Pancreas (tissue), 10 donors: ENCODE data around the gene DPP8. TPM values are rescaled to one million over a fixed set of nuclear protein-coding genes. Genes with fewer than 3 reads are reported as not detected.

Source experiments
- ATAC-seq, 4 donors: fragments of 200-7000 bp; cut with Tn5 transposase; one replicate each; pipeline versions ENCODE4 v1.8.0 to v1.9.1; 2020; ENCODE audit warnings: mild to moderate bottlenecking in 4 of 4, moderate library complexity in 4 of 4
- DNase-seq, 6 donors: peaks; one replicate each; pipeline ENCODE4 v3.0.0-alpha.2; 2020
- FAIRE-seq: peaks from 2 replicates; lab custom pipeline; 2012; peaks lifted over from hg19 to GRCh38; lab: Jason Lieb, UNC
- H3K27ac ChIP-seq, 4 donors: fragments of 200-600 bp; sonication (generic); 1 replicate in 3 of 4; 2 replicates in 1 of 4; pipeline versions ENCODE4 v1.5.0 to v1.8.0; 2020
- H3K27me3 ChIP-seq, 4 donors: fragments of 200-600 bp; one replicate each; pipeline ENCODE4 v1.8.0; 2021
- H3K36me3 ChIP-seq, 3 donors: fragments of 200-600 bp; sonication (generic) in 1 of 3; one replicate each; pipeline versions ENCODE4 v1.5.0 to v1.8.0; 2020 to 2021
- H3K4me1 ChIP-seq, 3 donors: fragments of 200-600 bp; one replicate each; pipeline ENCODE4 v1.8.0; 2021
- H3K4me3 ChIP-seq, 4 donors: fragments of 200-600 bp; sonication (generic) in 2 of 4; one replicate each; pipeline versions ENCODE4 v1.5.0 to v1.8.0; 2020 to 2021
- H3K9me3 ChIP-seq, 4 donors: fragments of 200-600 bp; one replicate each; pipeline ENCODE4 v1.8.0; 2021
- WGBS, 2 donors: extraction: QIAGEN DNeasy Blood & Tissue Kit; methylation state at CpG; one replicate each; pipeline ENCODE4 v1.1.7; 2013; 5-methylcytosine and 5-hydroxymethylcytosine counted together
- intact Hi-C, 3 donors: fragments of 100-400 bp; cut with DNase I; formaldehyde crosslinking; loops; one replicate each; pipeline versions ENCODE4 v1.11.1 to v1.14.2; 2022
- polyA plus RNA-seq, 2 donors: library from polyadenylated mRNA; stranded (reverse); fragments of 200-250 nt; gene quantifications; one replicate each; pipeline ENCODE4 v1.2.3, GENCODE V29; 2013
- total RNA-seq, 6 donors: library from RNA; stranded (reverse); fragmentation: NEBNext Ultra II Directional in 4 of 6; extraction: Animal tissue kit (Norgen Biotek cat#: 25700) in 4 of 6; gene quantifications; one replicate each; pipeline versions ENCODE4 v1.2.1 to v1.2.4, GENCODE V29; 2021 to 2023
- TF ChIP-seq, protein P1 (sequence below), 4 donors: fragments of 200-600 bp; sonication (generic) in 3 of 4; IDR thresholded peaks; one replicate each; pipeline versions ENCODE4 v1.5.0 to v1.8.0; 2021; ENCODE audit warnings: antibody characterized with exemption in 4 of 4
- donor health status: healthy with polysubstance abuse.
- donor health status: DM: no; HTN: no; CAD: no; lungs with moderate emphysema.
- donor health status: DM: no; HTN: no; CAD: no.
- donor health status: control.
- donor health status: control.
- donor health status: Bipolar disorder and iron deficiency.
- donor health status: DM: yes; HTN: yes; CAD: no.
- donor health status: DM: no; HTN: no; CAD: no.
- donor health status: DM: no; HTN: no; CAD: no.
- donor health status: DM: yes; HTN: yes; CAD: no.

The DPP8 gene
- total and polyA plus RNA-seq, 8 donors = 4.7 to 17.1 (median 12.3) TPM

DNA sequence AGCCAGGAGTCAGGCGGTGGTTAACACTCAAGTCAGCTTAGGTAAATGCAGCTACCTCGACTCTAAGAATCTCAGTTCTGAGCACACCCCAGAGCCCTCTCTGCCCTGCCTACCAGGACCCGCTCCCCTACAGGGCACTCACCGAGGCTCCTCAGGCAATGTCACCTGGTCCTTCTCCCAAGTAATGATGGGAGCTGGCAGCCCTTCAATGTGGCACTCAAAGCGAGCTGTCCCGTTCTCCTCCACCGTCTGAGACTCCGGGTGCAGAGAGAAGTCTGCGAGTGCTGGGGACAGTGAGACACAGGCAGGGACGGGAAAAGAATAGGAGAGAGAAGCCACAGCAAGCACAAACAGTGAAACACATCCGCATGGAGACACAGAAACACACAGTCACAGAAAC, 107.5 kb downstream of the DPP8 start:
- H3K4me1 ChIP-seq = peaks cover 0 to 11% (median 7%) of the 10 kb centered on the region in 3 donors
- no peaks in the 10 kb centered on the region for H3K27me3 ChIP-seq
- TF ChIP-seq, protein P1, sequence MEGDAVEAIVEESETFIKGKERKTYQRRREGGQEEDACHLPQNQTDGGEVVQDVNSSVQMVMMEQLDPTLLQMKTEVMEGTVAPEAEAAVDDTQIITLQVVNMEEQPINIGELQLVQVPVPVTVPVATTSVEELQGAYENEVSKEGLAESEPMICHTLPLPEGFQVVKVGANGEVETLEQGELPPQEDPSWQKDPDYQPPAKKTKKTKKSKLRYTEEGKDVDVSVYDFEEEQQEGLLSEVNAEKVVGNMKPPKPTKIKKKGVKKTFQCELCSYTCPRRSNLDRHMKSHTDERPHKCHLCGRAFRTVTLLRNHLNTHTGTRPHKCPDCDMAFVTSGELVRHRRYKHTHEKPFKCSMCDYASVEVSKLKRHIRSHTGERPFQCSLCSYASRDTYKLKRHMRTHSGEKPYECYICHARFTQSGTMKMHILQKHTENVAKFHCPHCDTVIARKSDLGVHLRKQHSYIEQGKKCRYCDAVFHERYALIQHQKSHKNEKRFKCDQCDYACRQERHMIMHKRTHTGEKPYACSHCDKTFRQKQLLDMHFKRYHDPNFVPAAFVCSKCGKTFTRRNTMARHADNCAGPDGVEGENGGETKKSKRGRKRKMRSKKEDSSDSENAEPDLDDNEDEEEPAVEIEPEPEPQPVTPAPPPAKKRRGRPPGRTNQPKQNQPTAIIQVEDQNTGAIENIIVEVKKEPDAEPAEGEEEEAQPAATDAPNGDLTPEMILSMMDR (IDR thresholded peaks at IDR 0.05) = no peak
- FAIRE-seq (no peak), DNase-seq (peak in 1 of 6 donors; percentile 27), ATAC-seq (peak in 1 of 4 donors; percentile 13)
- 54 to 59% methylated on average over 11 of the region's 11 CpGs for WGBS, 2 donors
- no peaks in the 10 kb centered on the region for H3K36me3 ChIP-seq
- H3K4me3 ChIP-seq = no peak overlapping the region
- intact Hi-C loops = no loop called here
- no peak overlapping the region for H3K27ac ChIP-seq
- H3K9me3 ChIP-seq = no peaks in the 10 kb centered on the region

DNA sequence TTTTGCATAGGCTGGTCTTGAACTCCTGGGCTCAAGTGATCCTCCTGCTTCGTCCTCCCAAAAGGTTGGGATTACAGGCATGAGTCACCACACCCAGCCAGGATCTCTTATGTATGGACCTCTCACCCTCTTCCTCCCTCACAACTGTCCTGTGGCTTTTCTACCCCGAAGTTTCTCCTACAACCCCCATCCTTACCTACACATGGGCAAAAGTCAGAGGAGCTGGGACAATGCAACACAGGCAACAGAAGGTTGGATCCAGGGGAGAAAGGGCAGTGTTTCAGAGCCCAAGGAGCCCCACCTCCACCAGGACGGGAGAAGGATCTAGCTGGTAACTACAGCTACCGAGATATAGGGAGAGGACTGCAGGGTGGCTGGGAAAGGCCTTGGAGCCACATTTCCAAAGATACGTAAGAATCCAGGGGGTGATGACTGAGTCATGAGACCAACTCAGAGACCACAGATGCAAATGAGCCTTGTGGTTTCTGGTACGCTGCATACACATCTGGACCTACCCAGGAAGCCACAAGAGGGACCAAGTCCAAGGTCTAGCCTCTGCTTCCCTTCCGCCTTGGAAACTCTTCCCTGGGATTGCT, 108.4 kb downstream of the DPP8 start:
- no peaks in the 10 kb centered on the region for H3K27me3 ChIP-seq
- ATAC-seq = peak in 2 of 4 donors; percentile 31 to 49
- peak in 1 of 6 donors; percentile 1 for DNase-seq
- no peaks in the 10 kb centered on the region for H3K36me3 ChIP-seq
- 87 to 92% methylated on average over 7 of the region's 7 CpGs for WGBS, 2 donors
- TF ChIP-seq, protein P1 (IDR thresholded peaks at IDR 0.05) = no peak
- no peak for FAIRE-seq
- H3K27ac ChIP-seq = no peak overlapping the region
- no peaks in the 10 kb centered on the region for H3K9me3 ChIP-seq
- intact Hi-C loops = no loop called here
- H3K4me1 ChIP-seq = peaks cover 0 to 4% (median 0%) of the 10 kb centered on the region in 3 donors
- no peak overlapping the region for H3K4me3 ChIP-seq

DNA sequence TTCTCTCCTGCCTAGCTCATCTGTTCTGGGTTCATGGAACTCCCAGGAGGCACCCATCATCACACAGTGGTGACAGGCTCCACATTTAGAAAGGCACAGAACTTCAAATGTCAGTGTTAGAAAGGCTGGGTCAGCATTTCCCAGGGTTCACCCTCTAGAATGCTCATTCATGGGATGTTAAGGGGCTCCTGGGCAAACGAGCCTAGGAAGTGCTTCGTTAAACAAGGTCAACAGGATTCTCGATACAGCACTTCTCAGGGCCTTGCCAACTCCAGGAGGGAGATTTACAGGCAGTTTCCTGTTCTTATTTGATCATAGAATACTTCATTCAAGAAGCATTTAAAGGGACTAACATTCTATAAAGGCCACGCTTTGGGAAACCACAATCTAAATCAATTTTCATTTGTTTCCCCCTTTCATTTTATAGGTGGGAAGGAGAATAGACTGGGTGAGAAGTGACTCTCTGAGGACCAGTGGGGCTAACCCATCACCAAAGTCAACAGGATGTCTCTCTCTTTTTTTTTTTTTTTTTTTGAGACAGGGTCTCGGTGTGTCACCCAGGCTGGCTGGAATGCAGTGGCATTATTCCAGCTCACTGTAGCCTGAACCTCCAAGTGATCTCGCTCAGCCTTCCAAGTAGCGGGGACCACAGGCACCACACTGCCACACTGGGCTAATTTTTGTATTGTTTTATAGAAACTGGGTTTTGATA, 109.0 kb downstream of the DPP8 start:
- intact Hi-C loops = no loop called here
- DNase-seq (peak in 1 of 6 donors; percentile 3), FAIRE-seq (no peak), ATAC-seq (no peak)
- peaks cover 0 to 4% (median 0%) of the 10 kb centered on the region in 3 donors for H3K4me1 ChIP-seq
- H3K4me3 ChIP-seq = no peak overlapping the region
- WGBS, 2 donors = 71 to 81% methylated on average over 7 of the region's 7 CpGs
- H3K36me3 ChIP-seq = no peaks in the 10 kb centered on the region
- no peak overlapping the region for H3K27ac ChIP-seq
- H3K9me3 ChIP-seq = no peaks in the 10 kb centered on the region
- H3K27me3 ChIP-seq = no peaks in the 10 kb centered on the region
- TF ChIP-seq, protein P1 (IDR thresholded peaks at IDR 0.05) = no peak

DNA sequence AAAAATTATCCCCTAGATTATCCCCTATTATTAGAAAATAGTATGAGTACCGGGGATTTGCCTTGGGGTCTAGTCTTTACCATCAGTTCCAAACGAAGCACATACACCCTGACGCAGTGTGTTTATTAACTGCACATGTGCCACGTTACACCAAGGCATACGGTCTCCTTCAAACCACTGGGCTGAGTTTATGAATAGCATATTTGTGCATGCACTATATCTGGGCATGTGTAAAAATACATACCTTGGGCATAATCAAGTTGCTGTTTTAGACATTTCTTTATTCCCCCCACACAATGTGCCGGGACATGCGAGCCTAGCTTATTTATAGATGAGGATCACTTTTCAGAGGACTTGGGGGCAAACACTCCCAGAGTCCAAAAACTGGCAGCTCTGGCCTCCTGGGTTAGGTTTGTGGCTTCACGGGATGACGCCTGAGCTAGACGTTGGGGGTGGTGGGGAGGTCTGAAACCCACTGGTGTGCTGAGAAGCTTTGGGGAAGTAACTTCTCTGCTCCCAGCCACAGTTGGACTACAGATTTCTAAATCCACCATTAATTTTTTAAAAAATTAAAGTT, 111.0 kb downstream of the DPP8 start:
- ATAC-seq (no peak), DNase-seq (peak in 1 of 6 donors; percentile 6), FAIRE-seq (no peak)
- Histone ChIP-seq H3K36me3 (no peaks in the 10 kb centered on the region), H3K4me3 (no peak overlapping the region), H3K27me3 (no peaks in the 10 kb centered on the region), H3K9me3 (no peaks in the 10 kb centered on the region), H3K4me1 (peaks cover 0 to 6% (median 5%) of the 10 kb centered on the region in 3 donors), H3K27ac (no peak overlapping the region)
- TF ChIP-seq, protein P1 (IDR thresholded peaks at IDR 0.05) = no peak
- intact Hi-C loops = no loop called here
- WGBS, 2 donors = 87 to 90% methylated on average over 10 of the region's 10 CpGs
